GM23248 (cell line): ENCODE measurements around the gene COL23A1. TPM values are rescaled to one million over a fixed set of nuclear protein-coding genes. Genes with fewer than 3 reads are reported as not detected.

Experiments
- DNase-seq: peaks from one replicate; pipeline ENCODE4 v3.0.0-alpha.2; 2015
- H2AFZ ChIP-seq: fragments of 200-600 bp; sonication (generic); 2 replicates; pipeline ENCODE4 v1.6.1; 2016; ENCODE audit warnings: antibody characterized with exemption
- H3F3A ChIP-seq: fragments of 200-600 bp; sonication (generic); 2 replicates; pipeline ENCODE4 v1.6.1; 2016; ENCODE audit warnings: mild to moderate bottlenecking, antibody characterized with exemption, mixed run types; ENCODE audit not compliant: insufficient read depth
- H3K27ac ChIP-seq: fragments of 200-600 bp; sonication (generic); 2 replicates; pipeline ENCODE4 v1.5.1; 2016; ENCODE audit warnings: mild to moderate bottlenecking
- H3K27me3 ChIP-seq: fragments of 200-600 bp; sonication (generic); replicated peaks from 2 replicates; pipeline ENCODE4 v1.6.1; 2016; ENCODE audit warnings: mild to moderate bottlenecking; ENCODE audit not compliant: insufficient read depth
- H3K36me3 ChIP-seq: fragments of 200-600 bp; sonication (generic); 2 replicates; pipeline ENCODE4 v1.6.1; 2016; ENCODE audit warnings: low read depth, mild to moderate bottlenecking
- H3K4me1 ChIP-seq: fragments of 200-600 bp; sonication (generic); 2 replicates; pipeline ENCODE4 v1.6.1; 2016; ENCODE audit warnings: mild to moderate bottlenecking; ENCODE audit not compliant: insufficient read depth
- H3K4me2 ChIP-seq: fragments of 200-600 bp; sonication (generic); one replicate; pipeline ENCODE4 v1.6.1; 2016; ENCODE audit warnings: mild to moderate bottlenecking; ENCODE audit not compliant: unreplicated experiment
- H3K4me3 ChIP-seq: fragments of 200-600 bp; sonication (generic); 2 replicates; pipeline ENCODE4 v1.5.1; 2016; ENCODE audit warnings: mild to moderate bottlenecking
- H3K79me2 ChIP-seq: fragments of 200-600 bp; sonication (generic); 2 replicates; pipeline ENCODE4 v1.6.1; 2016; ENCODE audit warnings: mild to moderate bottlenecking; ENCODE audit not compliant: insufficient read depth
- H3K9ac ChIP-seq: fragments of 200-600 bp; sonication (generic); 2 replicates; pipeline ENCODE4 v1.6.1; 2016; ENCODE audit warnings: mild to moderate bottlenecking
- H3K9me2 ChIP-seq: fragments of 200-600 bp; sonication (generic); 2 replicates; pipeline ENCODE4 v1.6.1; 2016; ENCODE audit warnings: mixed run types, mild to moderate bottlenecking, moderate library complexity; ENCODE audit not compliant: insufficient read depth
- H3K9me3 ChIP-seq: fragments of 200-600 bp; sonication (generic); one replicate; pipeline ENCODE4 v1.6.1; 2017; ENCODE audit warnings: low read depth
- H4K20me1 ChIP-seq: fragments of 200-600 bp; sonication (generic); 2 replicates; pipeline ENCODE4 v1.6.0; 2016; ENCODE audit not compliant: insufficient read depth
- EZH2 ChIP-seq: fragments of 200-600 bp; sonication (generic); IDR thresholded peaks from 2 replicates; pipeline ENCODE4 v1.6.1; 2018; ENCODE audit warnings: antibody characterized with exemption, mild to moderate bottlenecking; ENCODE audit not compliant: insufficient read depth, poor library complexity, severe bottlenecking
- EZH2phosphoT487 ChIP-seq: fragments of 200-600 bp; sonication (generic); IDR thresholded peaks from 2 replicates; pipeline ENCODE4 v1.6.1; 2018; ENCODE audit warnings: antibody characterized with exemption, moderate library complexity, mild to moderate bottlenecking, low read depth; ENCODE audit not compliant: insufficient read depth
- WGBS, 2 experiments: methylation state at CpG; one replicate each; pipeline ENCODE4 v1.1.6; 2015 to 2017; ENCODE audit warnings: low lambda C conversion rate in 2 of 2, low coverage in 1 of 2; ENCODE audit errors: missing lambda C conversion rate in 2 of 2; 5-methylcytosine and 5-hydroxymethylcytosine counted together
- in situ Hi-C: fragments of 300-500 bp; cut with MboI; formaldehyde crosslinking; loops from 2 replicates; pipeline ENCODE4 v1.15.0; 2020
- polyA plus RNA-seq: library from polyadenylated mRNA; unstranded; fragments of >200 nt; fragmentation: Nextera tagmentation; extraction: Ambion mirVana; gene quantifications from 2 replicates; pipeline ENCODE4 v1.2.1, GENCODE V29; 2016
- small RNA-seq: library from RNA; depleted of rRNA; stranded (forward); fragments of <200 nt; gene quantifications from one replicate; pipeline ENCODE3, GENCODE V24; 2014; ENCODE audit warnings: low read depth, low replicate concordance
- total RNA-seq: library from RNA; depleted of rRNA; stranded (reverse); fragments of >200 nt; shearing (Covaris generic); gene quantifications from 2 replicates; pipeline ENCODE4 v1.2.3, GENCODE V29; 2014; rRNA removed

COL23A1 gene
- total and polyA plus RNA-seq, 2 experiments from 2014 or later: not detected

DNA sequence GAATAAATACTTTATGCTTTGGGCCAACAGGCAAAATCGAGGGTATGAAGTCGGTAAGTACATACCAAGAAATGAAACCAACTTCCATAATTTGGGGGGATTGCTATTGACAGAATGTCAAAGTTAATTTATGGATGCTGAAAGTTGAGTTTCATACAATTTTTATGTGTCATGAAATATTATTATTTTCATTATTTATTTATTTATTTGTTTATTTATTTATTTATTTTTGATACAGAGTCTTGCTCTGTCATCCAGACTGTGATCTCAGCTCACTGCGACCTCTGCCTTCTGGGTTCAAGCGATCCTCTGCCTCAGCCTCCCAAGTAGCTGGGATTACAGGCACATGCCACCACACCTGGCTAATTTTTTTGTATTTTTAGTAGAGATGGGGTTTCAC, 398.5 kb downstream of the COL23A1 start:
- in situ Hi-C loops: no loop called here
- no peaks in the 10 kb centered on the region for H4K20me1 ChIP-seq
- TF ChIP-seq EZH2phosphoT487 (no peak), EZH2 (no peak)
- WGBS, 2 experiments: 84 to 89% methylated on average over 4 of the region's 4 CpGs
- no peak overlapping the region for H3K4me3 ChIP-seq
- no peak overlapping the region for H3K9ac ChIP-seq
- H3K36me3 ChIP-seq: no peaks in the 10 kb centered on the region
- peaks cover 13% of the 10 kb centered on the region for H3K27me3 ChIP-seq
- no peak for DNase-seq
- no peaks in the 10 kb centered on the region for H3K79me2 ChIP-seq
- no peak overlapping the region for H2AFZ ChIP-seq
- H3K4me1 ChIP-seq: 0 out of 2 replicates have a peak, but pooled peaks cover 3% of the 10 kb centered on the region
- H3F3A ChIP-seq: 0 out of 2 replicates have a peak, but pooled peaks cover 1% of the 10 kb centered on the region
- H3K27ac ChIP-seq: no peak overlapping the region
- no peaks in the 10 kb centered on the region for H3K9me2 ChIP-seq
- no peaks in the 10 kb centered on the region for H3K9me3 ChIP-seq
- no peak overlapping the region for H3K4me2 ChIP-seq

DNA sequence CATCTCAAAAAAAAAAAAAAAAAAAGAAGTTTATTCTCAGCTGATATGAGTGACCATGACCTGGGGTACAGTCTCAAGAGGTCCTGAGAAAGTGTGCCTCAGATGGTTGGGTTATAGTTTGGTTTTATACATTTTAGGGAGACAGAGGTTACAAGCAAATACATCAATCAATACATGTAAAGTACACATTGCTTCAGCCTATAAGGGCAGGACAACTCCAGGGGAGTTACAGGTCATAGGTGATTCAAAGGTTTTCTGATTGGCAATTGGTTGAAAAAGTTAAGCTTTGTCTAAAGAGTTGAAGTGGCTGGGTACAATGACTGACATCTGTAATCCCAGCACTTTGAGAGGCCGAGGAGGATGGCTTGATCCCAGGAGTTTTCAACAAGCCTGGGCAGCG, 400.8 kb downstream of the COL23A1 start:
- Histone ChIP-seq H4K20me1 (no peaks in the 10 kb centered on the region), H3K79me2 (no peaks in the 10 kb centered on the region), H3F3A (0 out of 2 replicates have a peak, but pooled peaks cover 4% of the 10 kb centered on the region), H2AFZ (no peak overlapping the region), H3K27ac (no peak overlapping the region), H3K9me3 (no peaks in the 10 kb centered on the region), H3K4me1 (0 out of 2 replicates have a peak, but pooled peaks cover 3% of the 10 kb centered on the region), H3K4me3 (no peak overlapping the region), H3K4me2 (no peak overlapping the region), H3K9ac (no peak overlapping the region), H3K9me2 (no peaks in the 10 kb centered on the region), H3K36me3 (no peaks in the 10 kb centered on the region), H3K27me3 (peaks cover 2% of the 10 kb centered on the region; the same call in 1 of the 2 replicates)
- in situ Hi-C loops: no loop called here
- TF ChIP-seq EZH2phosphoT487 (no peak), EZH2 (no peak)
- WGBS, 2 experiments: 75 to 85% methylated on average over 2 of the region's 2 CpGs
- DNase-seq: no peak

Small RNAs within 50 kb of the gene (small RNA-seq; reads per million reads assigned to genes)
- gene RN7SKP70 (not detected), gene RN7SL646P (not detected)

Other genes starting within 250 kb of the COL23A1 start
- 14.1 and 19.0 TPM in 2 replicates for gene CLK4, start 36.7 kb upstream of the COL23A1 start, total RNA-seq
- gene CLK4, start 36.7 kb upstream of the COL23A1 start, polyA plus RNA-seq: 11.0 and 11.8 TPM in 2 replicates
- 7.0 and 8.7 TPM in 2 replicates for gene ZNF354A, start 140.3 kb upstream of the COL23A1 start, total RNA-seq
- 9.2 and 10.6 TPM in 2 replicates for gene ZNF354A, start 140.3 kb upstream of the COL23A1 start, polyA plus RNA-seq